Stimulated activated naive CD8-positive, alpha-beta T cell treated with anti-CD3 and anti-CD28 coated beads, Interleukin-15, Interleukin-2, amounts not matched to agents 100 U/mL and 50 U/mL, for 24 hours (primary cell): ENCODE data around the gene OR4A16.

Experiments
- ATAC-seq: fragments of 150-1000 bp; cut with Tn5 transposase; one replicate; pipeline ENCODE4 v1.10.0; 2021
- DNase-seq: peaks from one replicate; pipeline ENCODE4 v3.0.0; 2021

Gene OR4A16

DNA sequence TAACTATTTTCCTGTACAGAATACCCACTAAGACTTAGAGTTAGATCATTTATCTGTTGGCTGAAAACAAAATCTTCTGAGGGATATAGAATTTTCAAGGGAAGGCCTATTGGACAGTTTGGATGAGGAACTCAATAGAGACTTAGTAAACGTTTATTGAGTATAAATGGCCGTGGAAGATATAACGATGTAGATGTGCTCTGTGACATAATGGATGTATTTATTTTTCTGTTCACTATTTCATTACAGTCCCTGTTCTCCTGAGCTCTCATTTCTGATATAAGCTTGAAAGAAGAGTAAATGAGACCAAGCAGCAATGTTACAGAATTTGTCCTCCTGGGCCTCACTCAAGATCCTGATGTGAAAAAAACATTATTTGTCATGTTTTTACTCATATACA lies at the start of gene OR4A16:
Gene OR4A16, plus strand, starts transcription at position 301 of the 400 bp plus-strand sequence. Its CDS starts 0 bp downstream, at position 301.
- DNase-seq (no peak), ATAC-seq (no peak)

DNA sequence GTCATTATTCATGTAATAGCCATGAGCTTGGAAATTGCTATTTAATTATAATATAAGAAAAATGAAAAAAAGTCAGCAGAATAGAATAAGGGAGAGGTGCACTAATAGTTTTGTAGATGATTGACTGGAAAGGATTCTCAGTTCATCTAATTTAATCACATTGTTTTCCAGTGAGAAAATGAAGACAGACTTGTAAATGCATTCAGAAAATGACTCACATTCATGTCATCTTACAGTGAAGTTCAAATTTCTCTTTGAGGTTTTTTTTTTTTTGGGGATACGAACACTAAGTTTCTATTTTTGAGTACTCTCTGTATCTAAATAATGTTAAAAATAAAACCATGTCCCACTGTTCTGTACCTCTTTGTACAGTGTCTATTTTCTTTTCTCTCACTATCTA lies 18.5 kb upstream of the OR4A16 start:
- ATAC-seq (no peak), DNase-seq (no peak)

- ATAC-seq (no peak), DNase-seq (no peak)
Measured at GRCh38 chr11:55345306-55345705, 2.3 kb downstream of the OR4A16 start.

- ATAC-seq = no peak
- no peak for DNase-seq
Measured at GRCh38 chr11:55349032-55349431, 6.0 kb downstream of the OR4A16 start.

- no peak for DNase-seq
- no peak for ATAC-seq
Measured at GRCh38 chr11:55357560-55358184, 14.7 kb downstream of the OR4A16 start.

- ATAC-seq (no peak), DNase-seq (no peak)
Measured at GRCh38 chr11:55367674-55368073, 24.7 kb downstream of the OR4A16 start, which contains the start of gene OR4A15. TSS of gene OR4A15 (plus strand) at chr11:55367974. CDS start at chr11:55367974, 0 bp downstream.
